ENCODE results near the gene TAP1.

DNA sequence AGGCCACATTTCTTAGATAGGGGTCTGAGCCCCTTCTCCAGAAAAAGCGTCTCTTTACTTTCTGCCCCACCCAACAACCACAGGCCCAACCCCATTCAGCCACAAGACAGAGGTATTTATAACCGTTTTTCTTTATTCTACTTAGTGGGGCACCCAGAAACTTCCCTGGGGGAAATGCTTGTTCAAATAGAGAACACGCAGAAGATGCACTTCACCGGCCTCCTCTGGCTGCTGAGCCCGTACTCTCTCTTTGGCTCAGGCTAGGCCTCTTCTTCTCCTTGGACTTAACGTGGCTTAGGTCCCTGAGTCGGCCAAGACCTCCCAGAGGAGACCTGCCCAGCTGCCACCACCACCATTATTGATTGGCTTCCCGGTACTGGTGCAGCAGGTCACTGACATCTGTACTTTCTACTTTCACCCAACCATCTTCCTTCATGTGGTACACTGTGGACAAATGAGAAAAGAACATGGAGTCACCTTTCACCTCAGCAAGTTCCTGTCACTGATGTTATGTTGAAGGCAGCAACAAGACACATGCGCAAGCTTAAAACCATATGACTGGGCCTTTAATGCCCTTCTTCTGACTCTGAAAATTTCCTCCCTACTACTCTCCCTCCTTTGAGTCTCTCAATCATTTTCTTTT is 12.8 kb downstream of the TAP1 start:
- no peak for TF ChIP-seq POLR2AphosphoS5 (IDR thresholded peaks at IDR 0.05; ENCODE audit: low read depth)
- TF ChIP-seq, protein P1, sequence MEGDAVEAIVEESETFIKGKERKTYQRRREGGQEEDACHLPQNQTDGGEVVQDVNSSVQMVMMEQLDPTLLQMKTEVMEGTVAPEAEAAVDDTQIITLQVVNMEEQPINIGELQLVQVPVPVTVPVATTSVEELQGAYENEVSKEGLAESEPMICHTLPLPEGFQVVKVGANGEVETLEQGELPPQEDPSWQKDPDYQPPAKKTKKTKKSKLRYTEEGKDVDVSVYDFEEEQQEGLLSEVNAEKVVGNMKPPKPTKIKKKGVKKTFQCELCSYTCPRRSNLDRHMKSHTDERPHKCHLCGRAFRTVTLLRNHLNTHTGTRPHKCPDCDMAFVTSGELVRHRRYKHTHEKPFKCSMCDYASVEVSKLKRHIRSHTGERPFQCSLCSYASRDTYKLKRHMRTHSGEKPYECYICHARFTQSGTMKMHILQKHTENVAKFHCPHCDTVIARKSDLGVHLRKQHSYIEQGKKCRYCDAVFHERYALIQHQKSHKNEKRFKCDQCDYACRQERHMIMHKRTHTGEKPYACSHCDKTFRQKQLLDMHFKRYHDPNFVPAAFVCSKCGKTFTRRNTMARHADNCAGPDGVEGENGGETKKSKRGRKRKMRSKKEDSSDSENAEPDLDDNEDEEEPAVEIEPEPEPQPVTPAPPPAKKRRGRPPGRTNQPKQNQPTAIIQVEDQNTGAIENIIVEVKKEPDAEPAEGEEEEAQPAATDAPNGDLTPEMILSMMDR (IDR thresholded peaks at IDR 0.05; ENCODE audit: insufficient read depth, low read length) = no peak
- no peak for TF ChIP-seq SPI1 (IDR thresholded peaks at IDR 0.05; ENCODE audit: borderline replicate concordance, low read depth)
- TF ChIP-seq, protein P2, sequence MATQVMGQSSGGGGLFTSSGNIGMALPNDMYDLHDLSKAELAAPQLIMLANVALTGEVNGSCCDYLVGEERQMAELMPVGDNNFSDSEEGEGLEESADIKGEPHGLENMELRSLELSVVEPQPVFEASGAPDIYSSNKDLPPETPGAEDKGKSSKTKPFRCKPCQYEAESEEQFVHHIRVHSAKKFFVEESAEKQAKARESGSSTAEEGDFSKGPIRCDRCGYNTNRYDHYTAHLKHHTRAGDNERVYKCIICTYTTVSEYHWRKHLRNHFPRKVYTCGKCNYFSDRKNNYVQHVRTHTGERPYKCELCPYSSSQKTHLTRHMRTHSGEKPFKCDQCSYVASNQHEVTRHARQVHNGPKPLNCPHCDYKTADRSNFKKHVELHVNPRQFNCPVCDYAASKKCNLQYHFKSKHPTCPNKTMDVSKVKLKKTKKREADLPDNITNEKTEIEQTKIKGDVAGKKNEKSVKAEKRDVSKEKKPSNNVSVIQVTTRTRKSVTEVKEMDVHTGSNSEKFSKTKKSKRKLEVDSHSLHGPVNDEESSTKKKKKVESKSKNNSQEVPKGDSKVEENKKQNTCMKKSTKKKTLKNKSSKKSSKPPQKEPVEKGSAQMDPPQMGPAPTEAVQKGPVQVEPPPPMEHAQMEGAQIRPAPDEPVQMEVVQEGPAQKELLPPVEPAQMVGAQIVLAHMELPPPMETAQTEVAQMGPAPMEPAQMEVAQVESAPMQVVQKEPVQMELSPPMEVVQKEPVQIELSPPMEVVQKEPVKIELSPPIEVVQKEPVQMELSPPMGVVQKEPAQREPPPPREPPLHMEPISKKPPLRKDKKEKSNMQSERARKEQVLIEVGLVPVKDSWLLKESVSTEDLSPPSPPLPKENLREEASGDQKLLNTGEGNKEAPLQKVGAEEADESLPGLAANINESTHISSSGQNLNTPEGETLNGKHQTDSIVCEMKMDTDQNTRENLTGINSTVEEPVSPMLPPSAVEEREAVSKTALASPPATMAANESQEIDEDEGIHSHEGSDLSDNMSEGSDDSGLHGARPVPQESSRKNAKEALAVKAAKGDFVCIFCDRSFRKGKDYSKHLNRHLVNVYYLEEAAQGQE (IDR thresholded peaks at IDR 0.05; ENCODE audit: insufficient replicate concordance, low read depth) = no peak
- no peak for TF ChIP-seq GABPA (IDR thresholded peaks at IDR 0.05; ENCODE audit: low read depth)
